HG03095 (cell line): Measurements from ENCODE around the gene DACH1.

Source experiments
- ATAC-seq: cut with Tn5 transposase; IDR thresholded peaks from one replicate; pipeline ENCODE4 v1.9.1; 2021; ENCODE audit warnings: moderate library complexity; ENCODE audit not compliant: unreplicated experiment

Gene DACH1

GRCh38 chr13:71499944-71500514 lies 367.0 kb downstream of the DACH1 start:
- ATAC-seq, result no peak

DNA sequence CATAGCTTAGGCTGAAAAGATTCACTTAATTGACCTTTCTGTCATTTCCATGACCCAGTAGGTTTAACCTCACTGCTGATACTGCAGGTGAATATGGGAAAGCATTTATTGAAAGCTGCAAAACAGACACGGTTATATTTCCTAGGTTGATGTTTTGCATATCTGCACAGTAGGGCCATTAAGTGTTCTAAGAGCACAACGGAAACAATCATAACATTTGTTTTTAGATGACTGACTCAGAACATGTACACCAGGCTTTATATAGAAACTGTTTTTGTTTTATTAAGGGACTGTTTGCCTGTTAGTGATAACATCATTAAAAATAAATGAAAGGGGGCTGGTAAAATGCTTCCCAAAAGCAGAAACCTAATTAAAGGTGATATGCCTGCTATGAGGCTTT lies 367.8 kb downstream of the DACH1 start:
- ATAC-seq, result no peak

DNA sequence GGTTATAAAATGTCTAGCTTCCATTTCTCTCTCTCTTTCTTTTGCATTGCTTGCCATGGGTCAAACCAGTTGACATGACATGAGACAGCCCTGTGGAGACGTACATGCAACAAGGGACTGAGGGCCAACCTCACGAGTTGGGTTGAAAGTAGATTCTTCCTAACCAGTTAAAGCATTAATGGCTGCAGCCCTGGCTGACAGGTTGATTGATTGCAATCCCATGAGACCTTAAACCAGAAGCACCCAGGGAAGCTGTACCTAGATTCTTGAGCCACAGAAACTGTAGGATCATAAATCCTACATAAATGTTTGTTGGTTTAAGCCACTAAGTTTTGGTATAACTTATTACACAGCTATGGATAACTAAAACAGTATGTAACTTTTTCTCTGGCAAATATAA lies 373.8 kb downstream of the DACH1 start:
- ATAC-seq, result no peak

GRCh38 chr13:71492346-71492871 lies 374.6 kb downstream of the DACH1 start:
- no peak for ATAC-seq

GRCh38 chr13:71491010-71491409 lies 376.0 kb downstream of the DACH1 start:
- ATAC-seq, result no peak

DNA sequence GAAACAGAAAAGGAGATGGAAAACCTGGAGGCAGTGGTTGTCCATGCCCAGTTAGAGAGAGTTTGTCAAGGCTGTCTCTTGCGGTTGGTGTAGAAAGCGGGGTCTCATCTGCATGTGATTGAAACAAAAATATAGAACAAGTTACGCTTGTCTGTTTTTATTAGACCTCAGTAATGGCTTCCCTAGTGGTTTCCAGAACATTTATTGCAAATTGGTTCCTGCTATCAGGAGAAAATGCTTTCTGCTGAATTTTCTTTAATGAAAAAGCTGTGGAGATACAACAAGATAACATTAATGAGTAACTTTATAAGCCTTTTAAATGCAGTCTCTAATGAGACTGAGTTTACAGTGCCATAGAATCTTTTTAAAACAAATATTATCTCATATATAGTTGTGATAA lies 378.0 kb downstream of the DACH1 start:
- ATAC-seq, result no peak

DNA sequence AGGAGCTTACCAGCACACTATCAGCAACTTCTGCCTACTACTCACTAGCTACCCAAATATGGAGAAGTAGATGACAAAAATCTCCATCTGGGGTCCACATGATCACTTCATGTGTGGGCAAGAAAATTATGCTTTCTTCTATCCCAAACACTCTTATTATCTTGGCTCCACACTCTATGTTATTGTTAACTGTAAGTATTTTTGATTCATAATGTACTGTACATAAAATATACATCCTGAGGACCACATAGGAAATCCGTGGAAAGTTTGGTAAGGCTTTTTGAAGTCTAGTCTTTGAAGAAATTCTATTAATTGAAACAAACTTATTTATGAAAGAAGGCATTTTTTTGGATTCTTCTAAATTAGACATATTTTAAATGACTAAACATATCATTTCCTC lies 378.8 kb downstream of the DACH1 start:
- ATAC-seq, result no peak

DNA sequence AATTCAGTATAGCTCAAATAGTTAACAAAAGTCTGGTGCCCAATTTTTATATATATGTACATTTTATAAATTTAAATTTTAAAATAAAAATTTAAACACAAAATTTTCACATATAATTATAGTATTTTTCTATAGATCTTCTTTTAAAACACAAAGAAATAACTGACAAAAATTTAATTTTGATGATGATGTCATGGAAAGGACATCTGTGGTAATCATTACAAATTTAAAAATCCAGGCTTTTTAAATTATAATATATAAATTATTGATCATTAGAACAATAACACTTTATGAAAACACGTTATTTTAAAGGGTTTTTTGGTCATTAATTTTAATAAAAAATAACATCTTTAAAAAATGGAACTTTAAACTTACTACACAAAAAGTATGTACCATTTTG lies 381.1 kb downstream of the DACH1 start:
- ATAC-seq, result no peak

DNA sequence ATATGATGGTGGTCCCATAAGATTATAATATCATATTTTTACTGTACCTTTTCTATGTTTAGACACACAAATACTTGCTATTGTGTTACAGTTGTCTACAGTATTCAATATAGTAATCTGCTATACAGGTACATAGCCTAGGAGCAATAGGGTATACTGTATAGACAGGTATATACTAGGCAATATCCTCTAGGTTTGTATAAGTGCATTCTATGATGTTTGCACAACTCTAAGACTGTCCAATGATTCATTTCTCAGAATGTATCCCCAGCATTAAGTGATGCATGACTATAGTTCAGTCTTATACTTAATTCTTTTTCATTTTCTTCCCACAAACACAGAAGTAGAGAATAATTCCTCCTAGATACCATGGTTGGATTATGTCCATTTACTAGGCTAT lies 383.3 kb downstream of the DACH1 start:
- no peak for ATAC-seq

- ATAC-seq, result no peak
These were observed 385.5 kb downstream of the DACH1 start for GRCh38 chr13:71481501-71481900.

GRCh38 chr13:71481046-71481445 lies 386.0 kb downstream of the DACH1 start:
- ATAC-seq, result no peak

GRCh38 chr13:71477735-71478134 lies 389.3 kb downstream of the DACH1 start:
- ATAC-seq, result no peak

DNA sequence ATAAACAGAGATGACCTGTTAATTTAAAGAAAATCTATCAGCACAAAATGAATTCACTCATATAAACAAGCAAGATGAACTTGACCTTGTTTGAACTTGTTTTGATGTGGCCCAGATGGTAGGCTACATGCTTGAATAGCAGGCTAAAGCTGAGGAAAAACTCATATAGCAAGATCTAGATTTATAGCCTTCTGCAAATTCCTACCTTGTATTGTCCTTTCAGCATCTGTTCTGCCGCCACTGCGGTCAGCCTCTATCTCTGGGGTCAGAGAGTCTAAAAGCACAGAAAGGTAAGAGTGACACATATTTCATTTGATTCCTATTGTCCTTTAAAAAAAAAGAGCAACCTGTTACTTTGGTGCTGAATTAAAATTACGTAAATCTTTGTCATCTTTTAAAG lies 392.1 kb downstream of the DACH1 start:
- ATAC-seq, result no peak

DNA sequence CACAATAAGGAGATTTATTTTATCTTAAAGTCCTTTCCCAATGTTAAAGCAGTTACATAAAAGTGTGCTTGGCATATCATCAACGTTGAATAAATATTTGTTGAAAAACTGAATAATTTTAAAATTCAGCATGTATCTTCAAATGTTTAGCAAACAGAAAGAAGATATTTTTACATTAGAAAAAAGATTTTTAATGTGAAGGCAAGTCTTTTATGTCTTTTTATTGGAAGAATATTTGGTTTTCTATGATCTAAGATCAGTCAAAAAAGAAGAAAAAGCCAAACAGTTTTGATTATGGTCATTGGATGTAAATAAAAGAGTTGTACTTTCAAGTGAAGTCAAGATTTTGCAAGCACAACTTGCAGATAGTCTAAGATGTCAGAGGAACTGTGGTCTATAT lies 397.4 kb downstream of the DACH1 start:
- no peak for ATAC-seq

- ATAC-seq, result no peak
These were observed 402.3 kb downstream of the DACH1 start for GRCh38 chr13:71464686-71465085.

DNA sequence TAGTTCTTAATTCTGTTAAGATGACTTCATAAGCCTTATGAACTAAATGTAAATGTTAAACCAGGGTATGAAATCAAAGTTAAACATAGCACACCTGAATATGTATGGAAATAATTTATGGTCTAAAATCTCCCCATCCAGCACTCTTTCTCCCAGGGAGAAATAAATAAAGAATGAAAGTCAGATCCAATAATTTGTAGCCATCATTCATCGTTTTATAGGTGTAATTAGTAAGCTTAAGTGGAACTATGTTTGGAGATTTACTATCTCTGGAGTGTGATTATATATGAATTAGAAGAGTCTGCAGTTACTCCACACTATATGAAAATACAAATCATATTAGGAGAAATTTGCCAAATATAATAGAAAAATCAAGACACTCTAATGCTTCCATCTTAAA lies 405.1 kb downstream of the DACH1 start:
- ATAC-seq, result no peak

- no peak for ATAC-seq
These were observed 406.8 kb downstream of the DACH1 start for GRCh38 chr13:71460211-71460610.

DNA sequence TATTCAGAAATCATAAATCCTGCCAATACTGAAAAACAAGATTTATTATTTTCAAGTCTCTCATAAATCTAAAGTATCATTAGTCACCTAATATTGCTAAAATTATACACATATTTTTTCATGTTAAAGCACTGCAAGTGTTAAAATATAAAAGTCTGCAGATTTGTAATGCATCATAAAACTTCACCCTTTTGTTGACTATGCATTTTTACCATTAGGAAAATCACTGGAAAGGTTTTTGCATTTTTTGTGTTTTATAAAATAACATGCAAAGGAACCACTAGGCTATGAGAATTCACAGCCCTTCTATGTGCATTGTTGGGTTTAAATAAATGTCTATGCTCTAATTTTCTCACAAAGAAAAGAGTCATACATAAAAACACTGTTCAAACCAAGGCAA lies 407.3 kb downstream of the DACH1 start:
- ATAC-seq, result no peak

- no peak for ATAC-seq
These were observed 409.4 kb downstream of the DACH1 start for GRCh38 chr13:71457645-71458044.

DNA sequence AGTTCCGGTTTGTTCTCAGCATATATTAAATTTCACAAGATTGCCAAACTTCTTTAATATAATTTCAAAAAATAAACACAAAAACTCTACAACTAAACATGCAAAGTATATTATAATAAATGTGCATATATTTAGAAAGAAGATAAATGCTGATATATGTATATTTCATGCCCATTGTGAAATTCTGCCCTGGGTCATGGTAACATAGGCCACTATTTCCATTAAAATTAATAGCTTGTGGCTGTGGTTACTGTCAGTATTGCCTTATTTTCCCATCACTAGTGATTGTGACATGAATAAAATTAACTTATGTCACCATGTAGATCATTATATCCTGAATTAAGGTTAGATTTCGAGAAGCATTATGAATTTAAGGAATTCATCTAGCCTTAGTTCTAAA lies 410.9 kb downstream of the DACH1 start:
- ATAC-seq, result no peak

- no peak for ATAC-seq
These were observed 412.5 kb downstream of the DACH1 start for GRCh38 chr13:71454509-71454908.

DNA sequence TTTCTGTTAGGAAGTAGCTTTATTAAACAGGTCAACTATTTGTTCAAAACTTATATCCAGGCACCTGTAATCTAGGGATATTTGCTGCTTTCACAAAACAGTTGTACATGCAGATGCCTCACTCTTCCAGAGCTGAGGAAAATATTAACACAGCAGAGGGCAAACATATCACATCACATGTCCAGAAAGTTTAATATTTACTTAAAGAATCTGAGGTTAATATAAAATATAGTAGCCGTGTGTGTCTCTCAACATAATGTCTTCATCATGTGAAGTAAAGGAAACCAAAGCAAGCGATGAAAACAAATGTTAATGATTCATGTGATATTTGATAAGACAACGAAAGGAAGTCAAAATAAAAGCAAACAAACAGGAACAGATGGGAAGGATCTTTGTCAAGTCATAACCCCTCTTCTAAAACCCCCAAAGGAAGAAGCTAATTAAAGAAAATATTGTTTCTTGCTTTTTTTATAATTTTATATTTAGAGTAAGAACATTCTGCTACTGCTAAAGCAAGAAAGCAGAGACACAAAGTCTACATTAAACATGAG lies 418.8 kb downstream of the DACH1 start:
- no peak for ATAC-seq

DNA sequence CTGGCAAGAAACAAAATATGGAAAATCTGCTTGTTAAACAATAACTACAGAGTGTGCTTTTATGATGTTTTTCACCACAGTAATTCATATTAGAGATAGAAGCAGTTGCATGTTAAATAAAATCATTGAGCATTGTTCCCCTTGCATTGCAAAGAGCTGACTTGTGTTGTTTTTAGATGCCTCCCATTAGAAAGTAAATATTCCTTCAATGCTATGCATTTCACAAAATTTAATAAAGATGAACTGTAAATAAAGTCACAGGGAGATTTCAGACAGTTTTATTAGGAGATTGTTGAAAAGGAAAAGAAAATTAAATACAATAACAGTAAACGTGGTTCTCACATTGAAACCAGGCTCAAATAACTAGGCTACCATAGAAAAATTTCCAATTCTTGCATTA lies 429.3 kb downstream of the DACH1 start:
- ATAC-seq, result no peak
